Right lobe of liver (tissue), 4 donors: ENCODE measurements around the gene MRPL17.

Source experiments
- CTCF ChIP-seq, 4 donors: fragments of 200-600 bp in 3 of 4; fragments of 450-650 bp in 1 of 4; IDR thresholded peaks; one replicate each; pipeline versions ENCODE4 v1.5.1 to v1.8.0; 2016 to 2022; ENCODE audit warnings: antibody characterized with exemption in 4 of 4, mild to moderate bottlenecking in 2 of 4
- POLR2A ChIP-seq: fragments of 450-650 bp; IDR thresholded peaks from one replicate; pipeline ENCODE4 v1.6.1; 2017; ENCODE audit warnings: antibody characterized with exemption, mild to moderate bottlenecking
- donor health status: DM: no; HTN: no; CAD: no.
- donor health status: DM: no; HTN: no; CAD: no.
- donor health status: DM: no; HTN: yes; CAD: no.

GRCh38 chr11:6717426-6717825, 34.3 kb upstream of the MRPL17 start:
- TF ChIP-seq POLR2A: no peak
- no peak for TF ChIP-seq CTCF (IDR thresholded peaks at IDR 0.05)
